OCI-LY3 (cell line): ENCODE measurements around the gene LILRA5.

ENCODE experiments used
- EZH2phosphoT487 ChIP-seq: fragments of 200-600 bp; shearing (Covaris generic); IDR thresholded peaks from 2 replicates; pipeline ENCODE4 v1.6.1; 2018; ENCODE audit warnings: antibody characterized with exemption, mixed run types, low read depth
- TF ChIP-seq, protein P1 (sequence below): fragments of 200-600, 300-600 bp; sonication (generic); IDR thresholded peaks from 2 replicates; pipeline ENCODE4 v1.5.1; 2014; ENCODE audit warnings: antibody characterized with exemption, low read length, low read depth

DNA sequence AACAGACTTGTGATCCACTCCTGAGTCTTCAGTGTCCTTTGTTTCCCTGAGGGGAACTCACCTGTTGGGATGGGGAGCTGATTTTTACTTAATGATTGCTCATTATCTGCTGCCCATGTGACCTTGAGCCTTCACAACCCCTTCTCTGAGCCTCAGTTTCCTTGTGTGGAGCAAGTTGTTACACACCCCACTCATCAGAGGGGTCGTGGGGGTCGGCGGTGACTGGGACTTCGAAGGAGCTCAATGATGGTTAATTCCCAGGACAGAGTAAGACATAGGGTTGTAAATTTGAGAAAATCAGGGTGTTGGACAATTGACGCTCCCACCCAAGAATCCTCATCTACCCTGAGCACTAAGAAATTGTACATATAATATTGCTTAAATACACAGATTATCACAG lies 13.5 kb downstream of the LILRA5 start:
- TF ChIP-seq, protein P1, sequence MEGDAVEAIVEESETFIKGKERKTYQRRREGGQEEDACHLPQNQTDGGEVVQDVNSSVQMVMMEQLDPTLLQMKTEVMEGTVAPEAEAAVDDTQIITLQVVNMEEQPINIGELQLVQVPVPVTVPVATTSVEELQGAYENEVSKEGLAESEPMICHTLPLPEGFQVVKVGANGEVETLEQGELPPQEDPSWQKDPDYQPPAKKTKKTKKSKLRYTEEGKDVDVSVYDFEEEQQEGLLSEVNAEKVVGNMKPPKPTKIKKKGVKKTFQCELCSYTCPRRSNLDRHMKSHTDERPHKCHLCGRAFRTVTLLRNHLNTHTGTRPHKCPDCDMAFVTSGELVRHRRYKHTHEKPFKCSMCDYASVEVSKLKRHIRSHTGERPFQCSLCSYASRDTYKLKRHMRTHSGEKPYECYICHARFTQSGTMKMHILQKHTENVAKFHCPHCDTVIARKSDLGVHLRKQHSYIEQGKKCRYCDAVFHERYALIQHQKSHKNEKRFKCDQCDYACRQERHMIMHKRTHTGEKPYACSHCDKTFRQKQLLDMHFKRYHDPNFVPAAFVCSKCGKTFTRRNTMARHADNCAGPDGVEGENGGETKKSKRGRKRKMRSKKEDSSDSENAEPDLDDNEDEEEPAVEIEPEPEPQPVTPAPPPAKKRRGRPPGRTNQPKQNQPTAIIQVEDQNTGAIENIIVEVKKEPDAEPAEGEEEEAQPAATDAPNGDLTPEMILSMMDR = no peak
- no peak for TF ChIP-seq EZH2phosphoT487
